ENCODE results near the gene AIFM1. TPM values are rescaled to one million over a fixed set of nuclear protein-coding genes. Genes with fewer than 3 reads are reported as not detected.

Gene AIFM1
- total and polyA plus RNA-seq, 2 experiments from 2014 or later: 29.6 to 47.3 TPM

DNA sequence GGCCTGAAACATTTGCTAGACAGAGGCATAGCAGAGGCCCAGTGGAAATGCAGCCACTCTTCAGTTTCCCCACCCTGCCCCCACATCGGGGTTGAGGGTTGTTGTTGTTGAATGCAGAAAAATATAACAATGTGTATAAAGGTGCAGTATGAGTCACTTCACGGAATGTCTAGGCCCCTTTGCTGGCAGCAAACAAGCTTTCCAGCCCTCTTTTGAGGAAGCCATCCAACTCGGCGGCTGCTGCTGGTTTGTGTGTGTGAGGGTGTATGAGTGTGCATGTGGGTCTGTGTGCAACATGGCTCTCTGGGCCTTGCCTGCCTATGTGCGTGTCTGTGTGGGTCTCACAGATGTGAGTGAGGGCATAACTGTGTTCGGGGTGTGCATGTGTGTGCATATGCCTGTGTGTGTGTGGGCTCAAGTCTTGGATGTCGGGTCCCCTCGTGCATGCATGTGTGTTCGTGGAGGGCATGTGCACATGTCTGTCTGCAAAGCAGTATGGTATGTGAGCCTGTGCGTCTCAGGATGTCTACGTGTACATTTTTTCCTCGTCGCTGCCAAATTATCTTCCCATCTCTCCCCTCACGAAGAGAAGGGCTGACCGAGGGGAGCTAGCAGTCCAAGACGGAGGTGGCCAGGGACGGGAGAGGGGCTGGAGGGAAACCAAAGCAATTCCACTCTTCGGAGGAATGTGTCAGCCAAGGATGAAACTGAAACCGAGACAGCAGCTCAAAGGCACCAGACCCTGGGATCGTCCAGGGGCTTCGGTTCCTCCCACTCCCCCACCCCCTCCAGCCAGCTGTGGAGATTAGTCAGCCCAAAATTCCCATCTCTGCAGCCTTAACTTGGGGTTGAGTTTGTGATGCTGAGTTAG, 47.0 kb downstream of the AIFM1 start (continued):
- TF ChIP-seq, protein P1, sequence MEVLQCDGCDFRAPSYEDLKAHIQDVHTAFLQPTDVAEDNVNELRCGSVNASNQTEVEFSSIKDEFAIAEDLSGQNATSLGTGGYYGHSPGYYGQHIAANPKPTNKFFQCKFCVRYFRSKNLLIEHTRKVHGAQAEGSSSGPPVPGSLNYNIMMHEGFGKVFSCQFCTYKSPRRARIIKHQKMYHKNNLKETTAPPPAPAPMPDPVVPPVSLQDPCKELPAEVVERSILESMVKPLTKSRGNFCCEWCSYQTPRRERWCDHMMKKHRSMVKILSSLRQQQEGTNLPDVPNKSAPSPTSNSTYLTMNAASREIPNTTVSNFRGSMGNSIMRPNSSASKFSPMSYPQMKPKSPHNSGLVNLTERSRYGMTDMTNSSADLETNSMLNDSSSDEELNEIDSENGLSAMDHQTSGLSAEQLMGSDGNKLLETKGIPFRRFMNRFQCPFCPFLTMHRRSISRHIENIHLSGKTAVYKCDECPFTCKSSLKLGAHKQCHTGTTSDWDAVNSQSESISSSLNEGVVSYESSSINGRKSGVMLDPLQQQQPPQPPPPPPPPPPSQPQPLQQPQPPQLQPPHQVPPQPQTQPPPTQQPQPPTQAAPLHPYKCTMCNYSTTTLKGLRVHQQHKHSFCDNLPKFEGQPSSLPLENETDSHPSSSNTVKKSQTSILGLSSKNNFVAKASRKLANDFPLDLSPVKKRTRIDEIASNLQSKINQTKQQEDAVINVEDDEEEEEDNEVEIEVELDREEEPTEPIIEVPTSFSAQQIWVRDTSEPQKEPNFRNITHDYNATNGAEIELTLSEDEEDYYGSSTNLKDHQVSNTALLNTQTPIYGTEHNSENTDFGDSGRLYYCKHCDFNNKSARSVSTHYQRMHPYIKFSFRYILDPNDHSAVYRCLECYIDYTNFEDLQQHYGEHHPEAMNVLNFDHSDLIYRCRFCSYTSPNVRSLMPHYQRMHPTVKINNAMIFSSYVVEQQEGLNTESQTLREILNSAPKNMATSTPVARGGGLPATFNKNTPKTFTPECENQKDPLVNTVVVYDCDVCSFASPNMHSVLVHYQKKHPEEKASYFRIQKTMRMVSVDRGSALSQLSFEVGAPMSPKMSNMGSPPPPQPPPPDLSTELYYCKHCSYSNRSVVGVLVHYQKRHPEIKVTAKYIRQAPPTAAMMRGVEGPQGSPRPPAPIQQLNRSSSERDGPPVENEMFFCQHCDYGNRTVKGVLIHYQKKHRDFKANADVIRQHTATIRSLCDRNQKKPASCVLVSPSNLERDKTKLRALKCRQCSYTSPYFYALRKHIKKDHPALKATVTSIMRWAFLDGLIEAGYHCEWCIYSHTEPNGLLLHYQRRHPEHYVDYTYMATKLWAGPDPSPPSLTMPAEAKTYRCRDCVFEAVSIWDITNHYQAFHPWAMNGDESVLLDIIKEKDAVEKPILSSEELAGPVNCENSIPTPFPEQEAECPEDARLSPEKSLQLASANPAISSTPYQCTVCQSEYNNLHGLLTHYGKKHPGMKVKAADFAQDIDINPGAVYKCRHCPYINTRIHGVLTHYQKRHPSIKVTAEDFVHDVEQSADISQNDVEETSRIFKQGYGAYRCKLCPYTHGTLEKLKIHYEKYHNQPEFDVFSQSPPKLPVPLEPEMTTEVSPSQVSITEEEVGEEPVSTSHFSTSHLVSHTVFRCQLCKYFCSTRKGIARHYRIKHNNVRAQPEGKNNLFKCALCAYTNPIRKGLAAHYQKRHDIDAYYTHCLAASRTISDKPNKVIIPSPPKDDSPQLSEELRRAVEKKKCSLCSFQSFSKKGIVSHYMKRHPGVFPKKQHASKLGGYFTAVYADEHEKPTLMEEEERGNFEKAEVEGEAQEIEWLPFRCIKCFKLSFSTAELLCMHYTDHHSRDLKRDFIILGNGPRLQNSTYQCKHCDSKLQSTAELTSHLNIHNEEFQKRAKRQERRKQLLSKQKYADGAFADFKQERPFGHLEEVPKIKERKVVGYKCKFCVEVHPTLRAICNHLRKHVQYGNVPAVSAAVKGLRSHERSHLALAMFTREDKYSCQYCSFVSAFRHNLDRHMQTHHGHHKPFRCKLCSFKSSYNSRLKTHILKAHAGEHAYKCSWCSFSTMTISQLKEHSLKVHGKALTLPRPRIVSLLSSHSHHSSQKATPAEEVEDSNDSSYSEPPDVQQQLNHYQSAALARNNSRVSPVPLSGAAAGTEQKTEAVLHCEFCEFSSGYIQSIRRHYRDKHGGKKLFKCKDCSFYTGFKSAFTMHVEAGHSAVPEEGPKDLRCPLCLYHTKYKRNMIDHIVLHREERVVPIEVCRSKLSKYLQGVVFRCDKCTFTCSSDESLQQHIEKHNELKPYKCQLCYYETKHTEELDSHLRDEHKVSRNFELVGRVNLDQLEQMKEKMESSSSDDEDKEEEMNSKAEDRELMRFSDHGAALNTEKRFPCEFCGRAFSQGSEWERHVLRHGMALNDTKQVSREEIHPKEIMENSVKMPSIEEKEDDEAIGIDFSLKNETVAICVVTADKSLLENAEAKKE (CRISPR knock-in tag; IDR thresholded peaks at IDR 0.05): no peak
- no peak for TF ChIP-seq EZH2 (IDR thresholded peaks at IDR 0.05; ENCODE audit: low read depth, unreplicated experiment)
- TF ChIP-seq EZH2phosphoT487 (IDR thresholded peaks at IDR 0.05; ENCODE audit: unreplicated experiment): no peak

GRCh38 chrX:130117166-130117565, 48.5 kb downstream of the AIFM1 start:
- no peaks in the 10 kb centered on the region for H3K9me2 ChIP-seq (ENCODE audit: insufficient read depth)
- TF ChIP-seq CTCF (conservative IDR thresholded peaks at IDR 0.05; ENCODE audit: low read depth in 2 of 2): peak in 1 of 2 experiments; percentile 25; a peak in 1 of 4 replicates
- TF ChIP-seq, protein P1 (CRISPR knock-in tag; IDR thresholded peaks at IDR 0.05): no peak

More at GRCh38 chrX:130117166-130117565, 48.5 kb downstream of the AIFM1 start:
- no peaks in the 10 kb centered on the region for H3K9me3 Mint-ChIP-seq
- H3K27ac ChIP-seq (ENCODE audit: low read depth): no peak overlapping the region
- no peak overlapping the region for H3K4me3 Mint-ChIP-seq
- H3K36me3 Mint-ChIP-seq (ENCODE audit: low read depth): no peaks in the 10 kb centered on the region
- peaks cover 17% of the 10 kb centered on the region; the same call in 2 of the 3 replicates for H3K4me1 Mint-ChIP-seq
- ATAC-seq (no peak), DNase-seq (ENCODE audit: low spot score) (no peak)
- no peak overlapping the region for H3K4me3 ChIP-seq
- H3K4me1 ChIP-seq (ENCODE audit: insufficient read depth): no peaks in the 10 kb centered on the region
- no peak overlapping the region for H2AFZ ChIP-seq
- H3K27me3 Mint-ChIP-seq (ENCODE audit: insufficient read depth, low read depth, poor library complexity): peaks cover 13% of the 10 kb centered on the region
- no peaks in the 10 kb centered on the region for H4K20me1 ChIP-seq (replicated peaks; ENCODE audit: insufficient read depth)
- no peaks in the 10 kb centered on the region for H3K36me3 ChIP-seq (ENCODE audit: insufficient read depth)
- no peak overlapping the region for H3K4me2 ChIP-seq
- no peaks in the 10 kb centered on the region for H3K79me2 ChIP-seq (replicated peaks; ENCODE audit: insufficient read depth)
- H3K27me3 ChIP-seq (ENCODE audit: insufficient read depth): peaks cover 32% of the 10 kb centered on the region
- H3F3A ChIP-seq (replicated peaks; ENCODE audit: low read depth): no peaks in the 10 kb centered on the region
- no peak overlapping the region for H3K27ac Mint-ChIP-seq

Measured in GM23338 (cell line).